ENCODE data around the gene YWHAQ. TPM values are rescaled to one million over a fixed set of nuclear protein-coding genes. Genes with fewer than 3 reads are reported as not detected.

YWHAQ gene
- total and polyA plus RNA-seq, 4 donors, result 68.8 to 145 (median 88.0) TPM

GRCh38 chr2:9634133-9634532 is 3.3 kb upstream of the YWHAQ start:
- no peaks in the 10 kb centered on the region for H3K9me3 ChIP-seq (ENCODE audit: control insufficient read depth in 4 of 4, low read length in 3 of 4)
- H3K27ac ChIP-seq (ENCODE audit: low read depth in 1 of 2, low read length in 2 of 2), result no peak overlapping the region
- H3K9ac ChIP-seq (ENCODE audit: low read depth in 1 of 2, low read length in 2 of 2), result no peak overlapping the region
- H3K4me1 ChIP-seq (ENCODE audit: control insufficient read depth in 4 of 4, insufficient read depth in 4 of 4, low read length in 3 of 4), result peaks cover 0 to 13% (median 8%) of the 10 kb centered on the region in 4 donors
- no peak overlapping the region for H3K4me3 ChIP-seq (ENCODE audit: low read depth in 1 of 3, low read length in 3 of 3)
- no peaks in the 10 kb centered on the region for H3K27me3 ChIP-seq (ENCODE audit: control insufficient read depth in 4 of 4, insufficient read depth in 4 of 4, low read length in 3 of 4)
- 86% methylated on average over 3 of the region's 3 CpGs for WGBS
- DNase-seq (ENCODE audit: low spot score), result no peak
- no peaks in the 10 kb centered on the region for H3K36me3 ChIP-seq (ENCODE audit: control insufficient read depth in 4 of 4, insufficient read depth in 3 of 4, low read depth in 1 of 4, low read length in 3 of 4)
- TF ChIP-seq HNF4A (conservative IDR thresholded peaks at IDR 0.05), result no peak
- no peak for TF ChIP-seq SP1 (IDR thresholded peaks at IDR 0.05)

DNA sequence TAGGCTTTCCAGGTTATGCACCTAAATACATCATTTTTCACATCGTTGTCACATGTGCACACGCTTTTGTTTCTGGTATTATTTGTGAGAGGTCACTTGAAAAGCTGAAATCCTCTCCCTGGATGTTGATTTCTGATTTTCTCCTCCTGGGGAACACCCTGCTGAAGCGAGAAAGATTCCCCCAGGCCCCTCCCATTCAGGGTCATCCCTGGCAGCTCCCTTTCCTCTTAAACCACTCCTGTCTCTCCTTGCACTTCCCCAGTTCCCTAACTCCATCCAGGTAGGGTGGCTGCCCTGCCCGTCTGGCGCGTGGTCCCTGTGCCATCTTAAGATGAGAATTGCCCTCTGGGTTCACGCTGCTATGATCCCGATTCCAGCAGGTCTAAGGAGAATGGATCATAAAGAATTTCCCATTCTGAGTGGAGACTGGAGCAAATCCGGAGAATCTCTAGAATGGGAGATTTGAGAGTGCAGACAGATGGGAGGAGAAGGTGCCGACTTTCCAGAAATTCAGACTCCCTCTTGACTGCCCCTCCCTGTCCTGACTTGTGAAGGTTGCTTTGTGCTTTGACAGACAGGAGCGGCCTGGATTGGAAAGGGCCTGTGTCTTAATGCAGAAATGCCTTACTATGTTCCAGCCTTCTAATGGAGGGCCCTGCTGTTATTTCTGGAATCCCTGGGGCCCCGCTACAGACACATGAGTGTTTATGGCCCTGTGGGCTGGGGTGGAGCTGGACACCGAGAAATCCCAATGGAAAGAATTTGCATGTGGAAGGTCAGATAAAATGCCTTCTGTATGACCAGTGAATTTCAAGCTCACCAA is 1.3 kb upstream of the YWHAQ start:
- H3K36me3 ChIP-seq (ENCODE audit: control insufficient read depth in 4 of 4, insufficient read depth in 3 of 4, low read depth in 1 of 4, low read length in 3 of 4), result no peaks in the 10 kb centered on the region
- no peak overlapping the region for H3K27ac ChIP-seq (ENCODE audit: low read depth in 1 of 2, low read length in 2 of 2)
- TF ChIP-seq EGR1 (IDR thresholded peaks at IDR 0.05; ENCODE audit: low read depth in 2 of 2) (no peak), HNF4A (conservative IDR thresholded peaks at IDR 0.05) (no peak), FOXA2 (IDR thresholded peaks at IDR 0.05) (no peak), RAD21 (IDR thresholded peaks at IDR 0.05) (no peak), TAF1 (conservative IDR thresholded peaks at IDR 0.05) (no peak), JUND (IDR thresholded peaks at IDR 0.05) (no peak), NR2F2 (IDR thresholded peaks at IDR 0.05) (no peak), RXRA (IDR thresholded peaks at IDR 0.05) (no peak), YY1 (IDR thresholded peaks at IDR 0.05) (no peak), GABPA (IDR thresholded peaks at IDR 0.05 in 1 of 2, conservative IDR thresholded peaks at IDR 0.05 in 1 of 2) (no peak), SP1 (IDR thresholded peaks at IDR 0.05) (no peak), REST (IDR thresholded peaks at IDR 0.05) (no peak), MAX (IDR thresholded peaks at IDR 0.05) (no peak)
- TF ChIP-seq, protein P1, sequence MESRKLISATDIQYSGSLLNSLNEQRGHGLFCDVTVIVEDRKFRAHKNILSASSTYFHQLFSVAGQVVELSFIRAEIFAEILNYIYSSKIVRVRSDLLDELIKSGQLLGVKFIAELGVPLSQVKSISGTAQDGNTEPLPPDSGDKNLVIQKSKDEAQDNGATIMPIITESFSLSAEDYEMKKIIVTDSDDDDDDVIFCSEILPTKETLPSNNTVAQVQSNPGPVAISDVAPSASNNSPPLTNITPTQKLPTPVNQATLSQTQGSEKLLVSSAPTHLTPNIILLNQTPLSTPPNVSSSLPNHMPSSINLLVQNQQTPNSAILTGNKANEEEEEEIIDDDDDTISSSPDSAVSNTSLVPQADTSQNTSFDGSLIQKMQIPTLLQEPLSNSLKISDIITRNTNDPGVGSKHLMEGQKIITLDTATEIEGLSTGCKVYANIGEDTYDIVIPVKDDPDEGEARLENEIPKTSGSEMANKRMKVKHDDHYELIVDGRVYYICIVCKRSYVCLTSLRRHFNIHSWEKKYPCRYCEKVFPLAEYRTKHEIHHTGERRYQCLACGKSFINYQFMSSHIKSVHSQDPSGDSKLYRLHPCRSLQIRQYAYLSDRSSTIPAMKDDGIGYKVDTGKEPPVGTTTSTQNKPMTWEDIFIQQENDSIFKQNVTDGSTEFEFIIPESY (IDR thresholded peaks at IDR 0.05), result no peak
- TF ChIP-seq, protein P2, sequence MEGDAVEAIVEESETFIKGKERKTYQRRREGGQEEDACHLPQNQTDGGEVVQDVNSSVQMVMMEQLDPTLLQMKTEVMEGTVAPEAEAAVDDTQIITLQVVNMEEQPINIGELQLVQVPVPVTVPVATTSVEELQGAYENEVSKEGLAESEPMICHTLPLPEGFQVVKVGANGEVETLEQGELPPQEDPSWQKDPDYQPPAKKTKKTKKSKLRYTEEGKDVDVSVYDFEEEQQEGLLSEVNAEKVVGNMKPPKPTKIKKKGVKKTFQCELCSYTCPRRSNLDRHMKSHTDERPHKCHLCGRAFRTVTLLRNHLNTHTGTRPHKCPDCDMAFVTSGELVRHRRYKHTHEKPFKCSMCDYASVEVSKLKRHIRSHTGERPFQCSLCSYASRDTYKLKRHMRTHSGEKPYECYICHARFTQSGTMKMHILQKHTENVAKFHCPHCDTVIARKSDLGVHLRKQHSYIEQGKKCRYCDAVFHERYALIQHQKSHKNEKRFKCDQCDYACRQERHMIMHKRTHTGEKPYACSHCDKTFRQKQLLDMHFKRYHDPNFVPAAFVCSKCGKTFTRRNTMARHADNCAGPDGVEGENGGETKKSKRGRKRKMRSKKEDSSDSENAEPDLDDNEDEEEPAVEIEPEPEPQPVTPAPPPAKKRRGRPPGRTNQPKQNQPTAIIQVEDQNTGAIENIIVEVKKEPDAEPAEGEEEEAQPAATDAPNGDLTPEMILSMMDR (IDR thresholded peaks at IDR 0.05; ENCODE audit: low read depth, low read length, missing input control), result no peak
- 89% methylated on average over 13 of the region's 13 CpGs for WGBS
- H3K9ac ChIP-seq (ENCODE audit: low read depth in 1 of 2, low read length in 2 of 2), result no peak overlapping the region
- no peak for DNase-seq (ENCODE audit: low spot score)
- no peaks in the 10 kb centered on the region for H3K9me3 ChIP-seq (ENCODE audit: control insufficient read depth in 4 of 4, low read length in 3 of 4)
- no peak overlapping the region for H3K4me3 ChIP-seq (ENCODE audit: low read depth in 1 of 3, low read length in 3 of 3)
- H3K27me3 ChIP-seq (ENCODE audit: control insufficient read depth in 4 of 4, insufficient read depth in 4 of 4, low read length in 3 of 4), result no peaks in the 10 kb centered on the region
- H3K4me1 ChIP-seq (ENCODE audit: control insufficient read depth in 4 of 4, insufficient read depth in 4 of 4, low read length in 3 of 4), result peaks cover 0 to 15% (median 8%) of the 10 kb centered on the region in 4 donors

All from liver (tissue), 9 donors.